Measurements from ENCODE around the gene FPGS.
"Not testable (repeated sequence)": the region's sequence is repeated elsewhere in the genome, so short reads cannot be mapped to it uniquely, and the experiment has no call there.

FPGS gene

GRCh38 chr9:127802576-127803443 lies at the start of gene FPGS:
Gene FPGS (plus strand): TSS chr9:127802882. CDS start chr9:127802925, 43 bp downstream.
- FAIRE-seq (peak; percentile 82), DNase-seq (ENCODE audit: extremely low spot score, insufficient read length, low read depth) (peak; percentile 95)

- DNase-seq (ENCODE audit: extremely low spot score, insufficient read length, low read depth) (no peak), FAIRE-seq (no peak)
Observed at GRCh38 chr9:127753148-127753547, 49.5 kb upstream of the FPGS start.

GRCh38 chr9:127753622-127754021 lies 49.1 kb upstream of the FPGS start:
- no peak for DNase-seq (ENCODE audit: extremely low spot score, insufficient read length, low read depth)
- FAIRE-seq = no peak

- DNase-seq (ENCODE audit: extremely low spot score, insufficient read length, low read depth) (no peak), FAIRE-seq (no peak)
Observed at GRCh38 chr9:127754099-127755060, 48.3 kb upstream of the FPGS start.

GRCh38 chr9:127755061-127756060 lies 47.3 kb upstream of the FPGS start:
- FAIRE-seq (no peak), DNase-seq (ENCODE audit: extremely low spot score, insufficient read length, low read depth) (no peak)

GRCh38 chr9:127756233-127756632 lies 46.4 kb upstream of the FPGS start:
- DNase-seq (ENCODE audit: extremely low spot score, insufficient read length, low read depth) (no peak), FAIRE-seq (no peak)

DNA sequence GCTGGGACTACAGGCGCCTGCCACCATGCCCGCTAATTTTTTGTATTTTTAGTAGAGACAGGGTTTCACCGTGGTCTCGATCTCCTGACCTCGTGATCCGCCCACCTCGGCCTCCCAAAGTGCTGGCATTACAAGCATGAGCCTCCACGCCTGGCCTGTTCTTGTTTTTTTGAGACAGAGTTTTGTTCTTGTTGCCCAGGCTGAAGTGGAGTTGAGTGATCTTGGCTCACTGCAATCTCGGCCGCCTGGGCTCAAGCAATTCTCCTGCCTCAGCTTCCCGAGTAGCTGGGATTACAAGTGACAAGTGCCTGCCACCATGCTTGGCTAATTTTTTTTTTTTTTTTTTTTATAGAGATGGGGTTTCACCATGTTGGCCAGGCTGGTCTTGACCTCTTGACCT lies 45.9 kb upstream of the FPGS start:
- DNase-seq (ENCODE audit: extremely low spot score, insufficient read length, low read depth); FAIRE-seq: not testable (repeated sequence)

GRCh38 chr9:127758843-127759242 lies 43.8 kb upstream of the FPGS start:
- DNase-seq (ENCODE audit: extremely low spot score, insufficient read length, low read depth) (no peak), FAIRE-seq (no peak)

DNA sequence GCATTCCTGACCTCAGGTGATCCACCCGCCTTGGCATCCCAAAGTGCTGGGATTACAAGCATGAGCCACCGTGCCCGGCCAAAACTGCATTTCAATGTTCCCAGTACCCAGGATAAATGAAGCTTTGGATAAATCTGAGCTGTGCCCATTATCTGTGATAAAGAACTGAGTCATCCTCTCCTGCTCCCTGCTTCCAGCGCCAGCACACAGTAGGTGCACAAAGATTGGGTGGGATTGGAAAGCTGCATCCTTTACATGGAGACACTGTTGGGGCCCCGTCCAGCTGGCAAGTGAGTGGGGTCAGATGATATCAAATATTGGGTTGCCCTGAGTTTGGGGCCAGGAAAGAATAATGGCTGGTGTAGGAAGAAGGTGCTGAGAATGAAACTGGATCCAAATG lies 41.6 kb upstream of the FPGS start:
- FAIRE-seq (no peak), DNase-seq (ENCODE audit: extremely low spot score, insufficient read length, low read depth) (no peak)

DNA sequence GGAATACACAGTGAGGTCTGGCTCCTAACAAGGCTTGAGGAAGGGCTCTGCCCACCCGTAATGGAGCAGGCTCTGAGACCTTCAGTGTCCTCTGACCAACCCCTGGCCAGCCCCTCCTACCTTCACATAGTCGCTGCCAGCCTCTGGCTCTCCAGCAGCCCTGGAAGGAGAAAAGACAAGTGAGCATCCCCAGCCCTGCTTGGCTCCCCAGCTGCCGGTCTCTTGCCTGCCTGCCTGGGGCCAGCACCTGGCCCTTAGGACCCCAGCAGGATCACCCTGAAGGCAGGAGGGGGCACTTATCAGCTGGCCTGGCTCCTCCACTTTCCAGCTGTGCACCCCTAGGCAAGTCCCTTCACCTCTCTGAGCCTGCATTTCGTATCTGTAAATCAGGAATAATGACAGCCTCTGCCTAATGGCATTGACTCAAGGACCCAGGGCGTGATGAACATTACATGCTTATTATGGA lies 41.2 kb upstream of the FPGS start:
- no peak for DNase-seq (ENCODE audit: extremely low spot score, insufficient read length, low read depth)
- no peak for FAIRE-seq

- no peak for DNase-seq (ENCODE audit: extremely low spot score, insufficient read length, low read depth)
- no peak for FAIRE-seq
Observed at GRCh38 chr9:127762111-127762676, 40.5 kb upstream of the FPGS start.

DNA sequence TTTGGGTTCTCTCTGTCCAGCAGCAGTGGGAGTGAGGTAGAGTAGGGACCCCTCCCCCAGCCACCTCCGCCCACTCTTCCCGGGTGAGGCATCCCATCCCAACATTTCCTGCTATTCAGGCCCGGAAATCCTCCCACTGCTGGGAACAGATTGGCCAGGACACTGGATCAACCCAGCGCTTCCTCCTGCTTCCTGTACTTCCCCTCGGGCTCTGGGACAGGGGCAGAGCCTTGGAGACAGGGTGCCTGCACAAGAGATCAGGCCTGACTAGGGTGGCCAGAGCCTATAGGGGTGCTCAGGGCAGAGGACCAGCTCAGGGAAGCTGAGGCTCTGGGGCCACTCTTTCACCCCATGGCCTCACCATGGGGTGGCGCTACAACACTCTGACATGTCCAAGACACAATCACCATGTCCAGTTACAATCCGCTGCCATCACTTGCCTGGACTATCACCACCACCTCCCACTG lies 38.7 kb upstream of the FPGS start:
- FAIRE-seq (no peak), DNase-seq (ENCODE audit: extremely low spot score, insufficient read length, low read depth) (no peak)

DNA sequence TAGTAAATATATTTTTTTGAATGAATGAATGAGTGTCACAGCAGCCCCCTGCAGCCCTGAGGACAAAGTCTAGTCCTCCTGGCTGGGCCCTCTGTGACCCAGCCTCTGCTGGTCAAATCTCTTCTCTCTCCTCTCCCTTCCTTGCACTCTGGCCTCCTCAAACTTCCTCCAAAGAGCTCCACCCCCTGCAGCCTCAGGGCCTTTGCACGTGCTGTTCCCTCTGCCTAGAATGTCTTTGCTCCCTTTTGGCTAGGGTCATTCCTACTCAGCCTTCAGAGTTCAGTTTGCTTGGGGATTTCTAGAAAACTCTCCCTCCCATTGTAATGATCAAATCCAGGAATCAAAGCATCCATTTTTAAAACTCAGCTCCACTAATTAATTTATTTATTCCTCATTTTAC lies 37.3 kb upstream of the FPGS start:
- DNase-seq (ENCODE audit: extremely low spot score, insufficient read length, low read depth) = no peak
- no peak for FAIRE-seq

GRCh38 chr9:127767410-127767809 lies 35.3 kb upstream of the FPGS start:
- FAIRE-seq (no peak), DNase-seq (ENCODE audit: extremely low spot score, insufficient read length, low read depth) (no peak)

- FAIRE-seq (no peak), DNase-seq (ENCODE audit: extremely low spot score, insufficient read length, low read depth) (no peak)
Observed at GRCh38 chr9:127767909-127768331, 34.8 kb upstream of the FPGS start.

- DNase-seq (ENCODE audit: extremely low spot score, insufficient read length, low read depth) (no peak), FAIRE-seq (no peak)
Observed at GRCh38 chr9:127768698-127769097, 34.0 kb upstream of the FPGS start.

GRCh38 chr9:127769101-127769500 lies 33.6 kb upstream of the FPGS start:
- FAIRE-seq = no peak
- DNase-seq (ENCODE audit: extremely low spot score, insufficient read length, low read depth) = no peak

DNA sequence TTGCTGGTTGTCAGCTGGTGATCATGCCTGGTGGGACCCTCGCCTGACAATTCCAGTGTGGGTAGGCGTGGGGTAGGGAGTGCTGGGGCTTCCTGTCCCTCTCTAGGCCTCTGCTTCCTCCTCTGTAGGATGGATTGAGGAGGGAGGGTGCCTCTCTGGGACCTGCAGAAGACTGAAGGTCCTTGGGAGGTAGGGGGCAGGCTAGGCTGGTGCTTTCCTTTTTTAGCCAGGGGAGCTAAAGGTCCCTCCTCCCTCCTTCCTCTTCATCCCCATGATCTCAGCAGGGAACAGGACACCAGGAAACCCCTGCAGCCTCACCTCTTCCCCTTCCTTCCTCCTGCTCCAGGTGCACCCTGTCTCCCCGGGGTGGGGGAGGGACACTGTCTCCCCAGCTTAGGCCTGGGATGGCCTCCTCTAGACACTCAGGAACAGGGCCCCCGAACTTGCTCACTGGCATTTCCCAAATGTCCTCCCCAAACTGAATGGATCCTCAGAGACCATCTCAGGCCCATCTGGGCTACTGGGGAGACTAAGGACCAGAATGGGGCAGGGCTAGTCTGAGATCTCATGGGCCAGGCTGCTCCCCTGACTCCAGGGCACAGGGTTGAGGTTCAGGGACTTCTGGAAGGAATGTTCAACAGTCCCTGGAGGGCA lies 32.6 kb upstream of the FPGS start:
- FAIRE-seq = no peak
- no peak for DNase-seq (ENCODE audit: extremely low spot score, insufficient read length, low read depth)

DNA sequence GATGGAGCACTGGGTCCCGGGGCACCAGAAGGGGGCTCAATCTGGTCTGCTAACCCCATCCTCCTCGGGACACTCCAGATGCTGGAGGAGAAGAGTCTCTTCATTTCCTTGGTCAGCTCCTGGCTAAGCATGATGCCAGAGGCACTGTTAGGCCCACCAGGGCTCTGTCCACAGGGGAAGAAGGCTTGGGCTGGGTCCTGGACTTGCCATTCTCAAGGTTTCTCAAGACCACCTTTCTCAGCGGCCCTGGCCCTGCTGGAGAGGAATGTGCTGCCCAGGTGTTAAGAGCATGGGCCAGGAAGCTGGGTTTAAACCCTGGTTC lies 32.1 kb upstream of the FPGS start:
- DNase-seq (ENCODE audit: extremely low spot score, insufficient read length, low read depth) (no peak), FAIRE-seq (no peak)

Data from GM18507 (cell line).